Measurements from ENCODE around the gene PARD6B. TPM values are rescaled to one million over a fixed set of nuclear protein-coding genes. Genes with fewer than 3 reads are reported as not detected.

Gene PARD6B
- total RNA-seq, 4 donors from 2014 or later: 0.72 to 15.3 (median 2.3) TPM

DNA sequence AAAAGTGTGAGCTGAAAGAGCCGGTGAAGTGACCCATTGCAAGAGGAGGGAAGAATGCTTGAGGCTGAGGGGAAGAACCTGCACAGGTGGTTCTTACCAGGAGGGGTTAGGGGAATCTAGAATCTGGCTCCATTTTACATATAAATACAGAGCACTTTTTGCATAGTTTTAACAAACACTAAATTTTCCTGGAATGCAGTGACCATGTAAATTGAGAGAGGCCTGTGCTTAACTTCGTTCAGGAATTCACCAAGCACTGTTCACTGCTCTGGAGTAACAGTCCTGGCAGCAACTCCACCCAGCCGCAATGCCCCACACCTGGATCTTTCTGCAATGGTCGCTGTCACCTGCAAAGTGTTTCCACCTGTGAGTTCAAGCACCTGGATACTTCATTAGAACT is 26.9 kb upstream of the PARD6B start:
- intact Hi-C loops (cut with DNase I; ENCODE audit: low total_unique reads): no loop called here
- DNase-seq: no peak

DNA sequence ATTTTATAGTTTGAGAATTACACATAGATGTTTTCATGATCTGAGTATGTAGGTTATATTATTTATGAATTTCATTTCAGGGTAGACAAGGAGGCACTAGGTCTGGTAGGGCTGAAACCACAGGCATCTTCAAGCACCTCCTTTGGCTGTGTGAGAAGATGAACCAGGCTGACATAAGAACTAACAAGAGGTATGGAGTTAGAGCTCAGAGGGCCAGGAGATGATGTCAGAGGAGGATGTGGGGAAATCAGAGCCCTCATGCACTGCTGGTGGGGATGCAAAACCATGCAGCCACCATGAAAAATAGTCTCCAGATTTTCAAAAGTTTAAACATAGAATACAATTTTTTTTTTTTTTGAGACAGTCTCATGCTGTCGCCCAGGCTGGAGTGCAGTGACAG is 26.4 kb upstream of the PARD6B start:
- Histone ChIP-seq H3K4me1 (no peaks in the 10 kb centered on the region), H3K27me3 (no peaks in the 10 kb centered on the region), H3K4me3 (no peak overlapping the region), H3K9me3 (no peaks in the 10 kb centered on the region), H3K36me3 (no peaks in the 10 kb centered on the region), H3K27ac (no peak overlapping the region)
- DNase-seq (no peak), ATAC-seq (no peak)
- TF ChIP-seq POLR2A (IDR thresholded peaks at IDR 0.05): no peak
- TF ChIP-seq, protein P1, sequence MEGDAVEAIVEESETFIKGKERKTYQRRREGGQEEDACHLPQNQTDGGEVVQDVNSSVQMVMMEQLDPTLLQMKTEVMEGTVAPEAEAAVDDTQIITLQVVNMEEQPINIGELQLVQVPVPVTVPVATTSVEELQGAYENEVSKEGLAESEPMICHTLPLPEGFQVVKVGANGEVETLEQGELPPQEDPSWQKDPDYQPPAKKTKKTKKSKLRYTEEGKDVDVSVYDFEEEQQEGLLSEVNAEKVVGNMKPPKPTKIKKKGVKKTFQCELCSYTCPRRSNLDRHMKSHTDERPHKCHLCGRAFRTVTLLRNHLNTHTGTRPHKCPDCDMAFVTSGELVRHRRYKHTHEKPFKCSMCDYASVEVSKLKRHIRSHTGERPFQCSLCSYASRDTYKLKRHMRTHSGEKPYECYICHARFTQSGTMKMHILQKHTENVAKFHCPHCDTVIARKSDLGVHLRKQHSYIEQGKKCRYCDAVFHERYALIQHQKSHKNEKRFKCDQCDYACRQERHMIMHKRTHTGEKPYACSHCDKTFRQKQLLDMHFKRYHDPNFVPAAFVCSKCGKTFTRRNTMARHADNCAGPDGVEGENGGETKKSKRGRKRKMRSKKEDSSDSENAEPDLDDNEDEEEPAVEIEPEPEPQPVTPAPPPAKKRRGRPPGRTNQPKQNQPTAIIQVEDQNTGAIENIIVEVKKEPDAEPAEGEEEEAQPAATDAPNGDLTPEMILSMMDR (IDR thresholded peaks at IDR 0.05 in 4 of 5, conservative IDR thresholded peaks at IDR 0.05 in 1 of 5): no peak
- intact Hi-C loops (cut with DNase I; ENCODE audit: low total_unique reads): no loop called here
- in situ Hi-C loops (cut with MboI; ENCODE audit: low sequenced_read_pairs in 4 of 4): no loop called here

More for the DNA sequence above, 26.9 kb upstream of the PARD6B start:
- Histone ChIP-seq H3K27ac (no peak overlapping the region), H3K4me3 (no peak overlapping the region), H3K27me3 (no peaks in the 10 kb centered on the region), H3K4me1 (no peaks in the 10 kb centered on the region), H3K36me3 (no peaks in the 10 kb centered on the region), H3K9me3 (no peaks in the 10 kb centered on the region)
- TF ChIP-seq, protein P1 (IDR thresholded peaks at IDR 0.05 in 4 of 5, conservative IDR thresholded peaks at IDR 0.05 in 1 of 5): no peak
- no peak for TF ChIP-seq POLR2A (IDR thresholded peaks at IDR 0.05)
- no peak for ATAC-seq
- in situ Hi-C loops (cut with MboI; ENCODE audit: low sequenced_read_pairs in 4 of 4): no loop called here

DNA sequence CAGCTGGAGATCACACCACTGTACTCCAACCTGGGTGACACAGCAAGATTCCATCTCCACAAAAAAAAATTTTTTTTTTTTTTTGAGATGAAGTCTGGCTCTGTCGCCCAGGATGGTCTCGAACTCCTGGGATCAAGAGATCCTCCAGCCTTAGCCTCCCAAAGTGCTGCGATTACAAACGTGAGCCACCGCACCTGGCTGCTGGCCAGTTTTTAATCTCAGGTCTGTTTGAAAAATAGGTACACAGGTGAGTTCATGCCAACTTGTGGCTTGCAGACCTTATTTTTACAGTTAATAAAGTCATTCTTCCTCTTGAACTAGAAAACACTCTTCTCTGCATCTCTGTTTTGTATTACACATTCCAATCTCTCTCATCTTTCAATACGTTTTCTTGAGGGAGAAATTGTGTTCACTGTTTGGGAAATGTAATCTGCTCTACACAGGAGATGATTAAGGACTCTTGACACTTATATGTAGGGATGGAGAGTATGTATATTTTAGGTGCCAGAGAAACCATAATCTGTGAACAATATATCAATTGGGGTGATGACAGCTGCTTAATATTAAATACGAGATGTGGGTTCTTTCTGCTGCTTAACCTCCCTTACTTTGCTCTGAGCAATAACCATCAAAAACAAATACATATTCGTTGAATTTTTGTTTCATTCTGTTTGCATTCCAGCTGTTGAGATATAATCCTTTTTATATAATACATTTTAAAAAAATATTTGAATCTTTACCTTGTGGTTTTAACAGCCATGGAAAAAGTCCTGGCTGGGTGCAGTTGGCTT is 22.3 kb upstream of the PARD6B start:
- Histone ChIP-seq H3K4me1 (peaks cover 0 to 7% of the 10 kb centered on the region in 2 donors), H3K27ac (no peak overlapping the region), H3K9me3 (no peaks in the 10 kb centered on the region), H3K4me3 (no peak overlapping the region), H3K27me3 (no peaks in the 10 kb centered on the region), H3K36me3 (no peaks in the 10 kb centered on the region)
- in situ Hi-C loops (cut with MboI; ENCODE audit: low sequenced_read_pairs in 4 of 4) (no loop called here), intact Hi-C loops (cut with DNase I; ENCODE audit: low total_unique reads) (no loop called here)
- ATAC-seq (no peak), DNase-seq (no peak)
- TF ChIP-seq, protein P1 (IDR thresholded peaks at IDR 0.05 in 4 of 5, conservative IDR thresholded peaks at IDR 0.05 in 1 of 5): no peak
- no peak for TF ChIP-seq POLR2A (IDR thresholded peaks at IDR 0.05)

- intact Hi-C loops (cut with DNase I; ENCODE audit: low total_unique reads): no loop called here
- H3K36me3 ChIP-seq: no peaks in the 10 kb centered on the region
- in situ Hi-C loops (cut with MboI; ENCODE audit: low sequenced_read_pairs in 4 of 4): no loop called here
- no peak overlapping the region for H3K4me3 ChIP-seq
- no peaks in the 10 kb centered on the region for H3K27me3 ChIP-seq
- H3K9me3 ChIP-seq: no peaks in the 10 kb centered on the region
- H3K27ac ChIP-seq: no peak overlapping the region
- TF ChIP-seq POLR2A (IDR thresholded peaks at IDR 0.05): no peak
- TF ChIP-seq, protein P1 (IDR thresholded peaks at IDR 0.05 in 4 of 5, conservative IDR thresholded peaks at IDR 0.05 in 1 of 5): no peak
- peaks cover 0 to 7% of the 10 kb centered on the region in 2 donors for H3K4me1 ChIP-seq
- DNase-seq: no peak
- no peak for ATAC-seq
Observed at GRCh38 chr20:50709636-50709973, 21.8 kb upstream of the PARD6B start.

Measured in gastrocnemius medialis (tissue), 4 donors.